Adrenal gland (tissue), 12 donors: ENCODE data around the gene LFNG. TPM values are rescaled to one million over a fixed set of nuclear protein-coding genes. Genes with fewer than 3 reads are reported as not detected.

Experiments
- DNase-seq, 7 donors: peaks; one replicate each; pipeline ENCODE4 v3.0.0-alpha.2; 2019 to 2020
- H3K27ac ChIP-seq, 5 donors: fragments of 200-600 bp; sonication (generic) in 4 of 5; 1 replicate in 3 of 5; 2 replicates in 2 of 5; pipeline versions ENCODE4 v1.5.1 to v1.8.0; 2016 to 2020; ENCODE audit warnings: mild to moderate bottlenecking in 1 of 5
- H3K27me3 ChIP-seq: fragments of 200-600 bp; 2 replicates; pipeline ENCODE4 v1.8.0; 2021
- H3K36me3 ChIP-seq, 2 donors: fragments of 200-600 bp; replicated peaks in 1 of 2; 1 replicate in 1 of 2; 2 replicates in 1 of 2; pipeline versions ENCODE4 v1.5.1 to v1.8.0; 2018 to 2022
- H3K4me1 ChIP-seq, 2 donors: fragments of 200-600 bp; replicated peaks in 1 of 2; 1 replicate in 1 of 2; 2 replicates in 1 of 2; pipeline versions ENCODE4 v1.5.1 to v1.8.0; 2018 to 2021
- H3K4me3 ChIP-seq, 4 donors: fragments of 200-600 bp; sonication (generic) in 3 of 4; one replicate each; pipeline ENCODE4 v1.5.1; 2016 to 2018
- H3K9me3 ChIP-seq, 3 donors: fragments of 200-600 bp; sonication (generic) in 1 of 3; replicated peaks in 1 of 3; 1 replicate in 2 of 3; 2 replicates in 1 of 3; pipeline versions ENCODE4 v1.5.1 to v1.8.0; 2016 to 2021
- CTCF ChIP-seq, 6 experiments: fragments of 450-650 bp in 4 of 6; fragments of 200-600 bp in 2 of 6; sonication (generic) in 1 of 6; IDR thresholded peaks; 1 replicate in 5 of 6; 2 replicates in 1 of 6; pipeline versions ENCODE4 v1.5.1 to v1.8.0; 2016 to 2021; ENCODE audit warnings: antibody characterized with exemption in 6 of 6, mild to moderate bottlenecking in 2 of 6, moderate library complexity in 1 of 6
- POLR2A ChIP-seq, 2 donors: fragments of 450-650 bp; IDR thresholded peaks; one replicate each; pipeline ENCODE4 v1.6.1; 2017; ENCODE audit warnings: antibody characterized with exemption in 2 of 2, mild to moderate bottlenecking in 2 of 2, moderate library complexity in 1 of 2
- WGBS, 4 donors: extraction: QIAGEN DNeasy Blood & Tissue Kit in 2 of 4; methylation state at CpG; one replicate each; pipeline versions ENCODE4 v1.1.5 to v1.1.7; 2013 to 2017; 5-methylcytosine and 5-hydroxymethylcytosine counted together
- intact Hi-C, 2 donors: fragments of 100-400 bp; cut with DNase I; formaldehyde crosslinking; loops; one replicate each; pipeline versions ENCODE4 v1.14.1 to v1.15.0; 2022 to 2023
- polyA plus RNA-seq, 3 donors: library from polyadenylated mRNA; stranded (reverse); fragments of 200-250 nt in 2 of 3; fragments of 350-450 nt in 1 of 3; fragmentation: Illumina TruSeq in 1 of 3; extraction: RNeasy Lipid Tissue Mini Kit (QIAGEN cat#74804) in 1 of 3; gene quantifications; one replicate each; pipeline ENCODE4 v1.2.3, GENCODE V29; 2013 to 2014
- total RNA-seq, 9 donors: library from RNA; depleted of rRNA in 4 of 9; stranded (reverse); fragments of >200 nt in 4 of 9; fragments of 120-200 nt in 1 of 9; fragmentation: NEBNext Ultra II Directional in 1 of 9; extraction: Animal tissue kit (Norgen Biotek cat#: 25700) in 1 of 9; gene quantifications; one replicate each; pipeline versions ENCODE4 v1.1.0 to v1.2.4, GENCODE V29; 2013 to 2023
- donor health status: healthy with polysubstance abuse.
- donor health status: Bipolar disorder and iron deficiency.
- donor health status: DM: yes; HTN: yes; CAD: no.
- donor health status: DM: no; HTN: no; CAD: no.
- donor health status: DM: no; HTN: no; CAD: no.
- donor health status: DM: yes; HTN: yes; CAD: no.

LFNG gene
- total and polyA plus RNA-seq, 12 donors, result 1.4 to 26.1 (median 14.2) TPM

GRCh38 chr7:2494191-2495130 lies 25.1 kb upstream of the LFNG start:
- WGBS, 4 donors, result 0 to 64% (median 61%) methylated on average over 1 to 32 of the region's 32 CpGs
- DNase-seq, result no peak

GRCh38 chr7:2495418-2496299 lies 23.9 kb upstream of the LFNG start:
- TF ChIP-seq POLR2A (IDR thresholded peaks at IDR 0.05) (no peak), CTCF (IDR thresholded peaks at IDR 0.05) (no peak)
- H3K4me1 ChIP-seq, result no peaks in the 10 kb centered on the region
- peaks cover 5% of the 10 kb centered on the region for H3K27me3 ChIP-seq
- DNase-seq, result no peak
- H3K9me3 ChIP-seq, result no peaks in the 10 kb centered on the region
- WGBS, 4 donors, result 62 to 79% (median 77%) methylated on average over 16 to 25 of the region's 25 CpGs
- intact Hi-C loops, result no loop called here
- H3K36me3 ChIP-seq, result no peaks in the 10 kb centered on the region
- no peak overlapping the region for H3K4me3 ChIP-seq
- no peak overlapping the region for H3K27ac ChIP-seq

More at GRCh38 chr7:2494191-2495130, 25.1 kb upstream of the LFNG start:
- Histone ChIP-seq H3K27ac (no peak overlapping the region), H3K9me3 (no peaks in the 10 kb centered on the region), H3K36me3 (no peaks in the 10 kb centered on the region), H3K4me3 (no peak overlapping the region), H3K27me3 (peaks cover 5% of the 10 kb centered on the region), H3K4me1 (no peaks in the 10 kb centered on the region)
- TF ChIP-seq CTCF (IDR thresholded peaks at IDR 0.05) (no peak), POLR2A (IDR thresholded peaks at IDR 0.05) (no peak)
- intact Hi-C loops, result no loop called here

GRCh38 chr7:2496375-2496774 lies 23.2 kb upstream of the LFNG start:
- Histone ChIP-seq H3K9me3 (no peaks in the 10 kb centered on the region), H3K4me1 (no peaks in the 10 kb centered on the region), H3K4me3 (no peak overlapping the region), H3K27me3 (peaks cover 5% of the 10 kb centered on the region), H3K27ac (no peak overlapping the region), H3K36me3 (no peaks in the 10 kb centered on the region)
- intact Hi-C loops, result no loop called here
- no peak for TF ChIP-seq CTCF (IDR thresholded peaks at IDR 0.05)
- TF ChIP-seq POLR2A (IDR thresholded peaks at IDR 0.05), result no peak
- 81 to 93% (median 90%) methylated on average over 8 to 9 of the region's 9 CpGs for WGBS, 4 donors
- DNase-seq, result no peak

- 92 to 100% (median 94%) methylated on average over 2 to 3 of the region's 3 CpGs for WGBS, 4 donors
- H3K4me1 ChIP-seq, result no peaks in the 10 kb centered on the region
- DNase-seq, result no peak
- intact Hi-C loops, result no loop called here
- H3K36me3 ChIP-seq, result no peaks in the 10 kb centered on the region
- H3K27me3 ChIP-seq, result peaks cover 5% of the 10 kb centered on the region
- no peak overlapping the region for H3K27ac ChIP-seq
- no peaks in the 10 kb centered on the region for H3K9me3 ChIP-seq
- TF ChIP-seq POLR2A (IDR thresholded peaks at IDR 0.05) (no peak), CTCF (IDR thresholded peaks at IDR 0.05) (no peak)
- no peak overlapping the region for H3K4me3 ChIP-seq
Measured at GRCh38 chr7:2497065-2497464, 22.5 kb upstream of the LFNG start.
